HL-60 (cell line): ENCODE data around the gene KHDC4.

Experiments used
- DNase-seq, 2 experiments: peaks; one replicate each; pipeline ENCODE4 v3.0.0-alpha.2; 2010 to 2020; ENCODE audit warnings: low read depth in 1 of 2, low spot score in 1 of 2
- H3K27ac ChIP-seq: fragments of 250-450 bp; sonication (Bioruptor Pico); replicated peaks from 2 replicates; pipeline ENCODE4 v1.5.1; 2020; ENCODE audit warnings: mild to moderate bottlenecking, moderate library complexity
- H3K27me3 ChIP-seq: fragments of 250-450 bp; sonication (Bioruptor Pico); 2 replicates; pipeline ENCODE4 v1.5.1; 2021; ENCODE audit warnings: mild to moderate bottlenecking, moderate library complexity; ENCODE audit not compliant: insufficient read depth, poor library complexity, severe bottlenecking
- H3K4me3 ChIP-seq: replicated peaks from 2 replicates; pipeline ENCODE4 v1.5.1; 2011; ENCODE audit warnings: mild to moderate bottlenecking, control low read depth, low read length; ENCODE audit not compliant: insufficient read depth
- CTCF ChIP-seq: IDR thresholded peaks from one replicate; pipeline ENCODE4 v1.5.1; 2011; ENCODE audit warnings: low read length, control low read depth, inconsistent platforms; ENCODE audit not compliant: insufficient read depth
- GABPA ChIP-seq: IDR thresholded peaks from 2 replicates; pipeline ENCODE4 v1.6.1; 2012; ENCODE audit warnings: low read depth
- POLR2AphosphoS5 ChIP-seq: IDR thresholded peaks from 2 replicates; pipeline ENCODE4 v1.6.1; 2012; ENCODE audit warnings: low read depth
- SPI1 ChIP-seq: IDR thresholded peaks from 2 replicates; pipeline ENCODE4 v1.6.1; 2012; ENCODE audit warnings: low read depth, mild to moderate bottlenecking, borderline replicate concordance
- TF ChIP-seq, protein P1 (sequence below): IDR thresholded peaks from 2 replicates; pipeline ENCODE4 v1.6.1; 2012; ENCODE audit warnings: low read depth; ENCODE audit not compliant: insufficient replicate concordance

KHDC4 gene

DNA sequence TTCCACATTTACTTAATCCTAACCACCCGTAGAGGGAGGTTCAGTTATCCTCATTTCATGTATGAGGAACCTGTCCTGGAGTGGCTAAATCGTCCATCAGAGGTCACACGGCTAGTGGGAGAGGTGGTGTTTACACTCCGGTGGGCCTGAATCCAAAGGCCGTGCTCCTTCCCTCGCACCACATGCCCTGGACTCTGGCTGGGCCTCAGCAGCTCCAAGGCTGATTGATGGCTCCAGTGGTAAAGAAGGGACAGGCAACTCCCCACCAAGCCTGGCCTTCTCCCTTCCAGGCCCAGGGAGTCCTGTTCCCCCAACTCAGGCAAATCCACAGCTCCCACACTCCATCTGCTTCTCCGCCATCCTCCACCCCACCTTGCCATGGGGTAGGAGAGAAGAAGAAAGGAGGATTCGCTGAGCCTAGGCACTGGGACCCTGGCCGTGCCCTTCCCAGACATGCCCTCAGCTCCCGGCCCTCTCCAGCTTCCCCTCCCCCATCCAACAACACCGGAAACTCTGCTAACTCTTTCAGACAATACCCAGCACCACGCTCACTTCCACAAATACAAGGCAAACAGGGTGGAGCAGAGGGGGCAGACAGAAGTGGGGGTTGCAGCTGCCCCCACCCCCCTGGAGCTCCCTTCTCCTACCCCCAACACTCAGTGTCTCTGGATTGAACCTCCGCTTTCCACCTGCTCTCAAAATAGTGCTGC, 33.3 kb upstream of the KHDC4 start:
- TF ChIP-seq SPI1 (peak; percentile 63; the same call in 1 of the 2 replicates), POLR2AphosphoS5 (peak; percentile 80), GABPA (0 out of 2 replicates have a peak, but pooled peaks have one; percentile 12), CTCF (no peak)
- DNase-seq: peak in 1 of 2 experiments; percentile 81
- H3K4me3 ChIP-seq: 0 out of 2 replicates have a peak overlapping the region, but pooled peaks have one; percentile 8
- peak overlapping the region; percentile 76 for H3K27ac ChIP-seq
- H3K27me3 ChIP-seq: no peaks in the 10 kb centered on the region

GRCh38 chr1:155966750-155967149, 32.5 kb upstream of the KHDC4 start:
- peak in 1 of 2 experiments; percentile 44 for DNase-seq
- TF ChIP-seq POLR2AphosphoS5 (no peak), CTCF (no peak), SPI1 (no peak), GABPA (no peak)
- TF ChIP-seq, protein P1, sequence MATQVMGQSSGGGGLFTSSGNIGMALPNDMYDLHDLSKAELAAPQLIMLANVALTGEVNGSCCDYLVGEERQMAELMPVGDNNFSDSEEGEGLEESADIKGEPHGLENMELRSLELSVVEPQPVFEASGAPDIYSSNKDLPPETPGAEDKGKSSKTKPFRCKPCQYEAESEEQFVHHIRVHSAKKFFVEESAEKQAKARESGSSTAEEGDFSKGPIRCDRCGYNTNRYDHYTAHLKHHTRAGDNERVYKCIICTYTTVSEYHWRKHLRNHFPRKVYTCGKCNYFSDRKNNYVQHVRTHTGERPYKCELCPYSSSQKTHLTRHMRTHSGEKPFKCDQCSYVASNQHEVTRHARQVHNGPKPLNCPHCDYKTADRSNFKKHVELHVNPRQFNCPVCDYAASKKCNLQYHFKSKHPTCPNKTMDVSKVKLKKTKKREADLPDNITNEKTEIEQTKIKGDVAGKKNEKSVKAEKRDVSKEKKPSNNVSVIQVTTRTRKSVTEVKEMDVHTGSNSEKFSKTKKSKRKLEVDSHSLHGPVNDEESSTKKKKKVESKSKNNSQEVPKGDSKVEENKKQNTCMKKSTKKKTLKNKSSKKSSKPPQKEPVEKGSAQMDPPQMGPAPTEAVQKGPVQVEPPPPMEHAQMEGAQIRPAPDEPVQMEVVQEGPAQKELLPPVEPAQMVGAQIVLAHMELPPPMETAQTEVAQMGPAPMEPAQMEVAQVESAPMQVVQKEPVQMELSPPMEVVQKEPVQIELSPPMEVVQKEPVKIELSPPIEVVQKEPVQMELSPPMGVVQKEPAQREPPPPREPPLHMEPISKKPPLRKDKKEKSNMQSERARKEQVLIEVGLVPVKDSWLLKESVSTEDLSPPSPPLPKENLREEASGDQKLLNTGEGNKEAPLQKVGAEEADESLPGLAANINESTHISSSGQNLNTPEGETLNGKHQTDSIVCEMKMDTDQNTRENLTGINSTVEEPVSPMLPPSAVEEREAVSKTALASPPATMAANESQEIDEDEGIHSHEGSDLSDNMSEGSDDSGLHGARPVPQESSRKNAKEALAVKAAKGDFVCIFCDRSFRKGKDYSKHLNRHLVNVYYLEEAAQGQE: no peak
- H3K27ac ChIP-seq: peak overlapping the region; percentile 76
- no peaks in the 10 kb centered on the region for H3K27me3 ChIP-seq
- H3K4me3 ChIP-seq: no peak overlapping the region

DNA sequence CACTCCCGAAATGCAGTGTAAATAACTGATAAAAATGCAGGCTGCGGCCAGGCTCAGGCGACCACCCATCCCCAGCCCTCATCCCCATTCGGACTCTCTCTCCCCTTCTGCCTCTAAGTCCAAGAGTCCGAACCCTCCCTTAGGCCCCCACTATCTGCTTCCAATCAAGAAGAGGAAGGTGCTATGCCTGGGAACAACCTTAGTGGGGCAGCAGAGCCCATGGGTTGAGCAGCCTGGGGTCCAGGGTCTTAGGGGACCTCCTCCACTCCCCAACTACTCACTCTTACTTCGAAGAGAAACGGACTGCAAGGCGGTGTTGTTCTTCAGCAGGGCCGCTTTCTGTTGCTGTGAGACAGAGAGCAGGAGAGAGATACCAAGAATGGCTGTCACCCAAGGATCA, 31.9 kb upstream of the KHDC4 start:
- H3K27ac ChIP-seq: peak overlapping the region; percentile 76
- no peaks in the 10 kb centered on the region for H3K27me3 ChIP-seq
- no peak for TF ChIP-seq POLR2AphosphoS5
- TF ChIP-seq GABPA: no peak
- TF ChIP-seq SPI1: no peak
- H3K4me3 ChIP-seq: no peak overlapping the region
- no peak for DNase-seq

- TF ChIP-seq GABPA (no peak), SPI1 (no peak), CTCF (no peak), POLR2AphosphoS5 (no peak)
- TF ChIP-seq, protein P1: no peak
- no peak overlapping the region for H3K4me3 ChIP-seq
- no peaks in the 10 kb centered on the region for H3K27me3 ChIP-seq
- H3K27ac ChIP-seq: no peak overlapping the region
- no peak for DNase-seq
Measured at GRCh38 chr1:155964193-155964592, 30.0 kb upstream of the KHDC4 start.
